Endothelial cell of umbilical vein (primary cell): ENCODE measurements around the gene PARVA. TPM values are rescaled to one million over a fixed set of nuclear protein-coding genes. Genes with fewer than 3 reads are reported as not detected.

Experiments
- BruUV-seq: library from RNA; stranded (reverse); fragments of 400-500 nt; replicated peaks from 2 replicates; lab custom pipeline; 2021; lab: Mats Ljungman, UMichigan
- CTCF ChIA-PET: fragments of 300-600, 350-600 bp; sonication (Branson Sonifier 250); formaldehyde crosslinking; loops from one replicate; lab custom pipeline; 2021; ENCODE audit warnings: antibody characterized with exemption, inconsistent platforms; lab: Charles Lee
- POLR2A ChIA-PET: fragments of 300-600, 350-600 bp; sonication (Branson Sonifier 250); formaldehyde crosslinking; loops from one replicate; lab custom pipeline; 2021; ENCODE audit warnings: antibody characterized with exemption, inconsistent platforms; lab: Charles Lee
- DNase-seq: peaks from one replicate; pipeline ENCODE4 v3.0.0-alpha.2; 2011; ENCODE audit warnings: low read depth, low spot score
- FAIRE-seq: peaks from 2 replicates; lab custom pipeline; 2011; peaks lifted over from hg19 to GRCh38; lab: Jason Lieb, UNC
- H2AFZ ChIP-seq: 2 replicates; pipeline ENCODE4 v1.6.0; 2012; ENCODE audit warnings: low read depth, low read length, control low read depth, inconsistent platforms
- H3K27ac ChIP-seq: 2 replicates; pipeline ENCODE4 v1.5.1; 2011; ENCODE audit warnings: low read depth, mild to moderate bottlenecking, control low read depth, low read length, moderate library complexity; ENCODE audit not compliant: insufficient read depth
- H3K27me3 ChIP-seq, 2 experiments: 2 replicates each; pipeline versions ENCODE4 v1.6.0 to v1.6.1; 2011; ENCODE audit warnings: low read length in 2 of 2, mixed read lengths in 1 of 2; ENCODE audit not compliant: control insufficient read depth in 2 of 2, insufficient read depth in 2 of 2
- H3K36me3 ChIP-seq, 2 experiments: 2 replicates in 1 of 2; 3 replicates in 1 of 2; pipeline ENCODE4 v1.5.1; 2011; ENCODE audit warnings: low read length in 2 of 2, mild to moderate bottlenecking in 1 of 2, moderate library complexity in 1 of 2; ENCODE audit not compliant: control insufficient read depth in 2 of 2, insufficient read depth in 2 of 2; ENCODE audit errors: extremely low read depth in 1 of 2
- H3K4me1 ChIP-seq: 3 replicates; pipeline ENCODE4 v1.5.1; 2011; ENCODE audit warnings: mild to moderate bottlenecking, low read length; ENCODE audit not compliant: control insufficient read depth, insufficient read depth; ENCODE audit errors: extremely low read depth
- H3K4me2 ChIP-seq: 2 replicates; pipeline ENCODE4 v1.6.1; 2011; ENCODE audit warnings: low read length, control low read depth, mixed read lengths; ENCODE audit not compliant: insufficient read depth
- H3K4me3 ChIP-seq, 3 experiments: fragments of 200-600 bp in 1 of 3; sonication (generic), shearing (Covaris generic) in 1 of 3; replicated peaks in 1 of 3; 2 replicates each; pipeline ENCODE4 v1.5.1; 2011 to 2016; ENCODE audit warnings: control low read depth in 3 of 3, low read length in 3 of 3, mild to moderate bottlenecking in 2 of 3, inconsistent platforms in 1 of 3, low read depth in 1 of 3, moderate library complexity in 1 of 3; ENCODE audit not compliant: insufficient read depth in 1 of 3
- H3K79me2 ChIP-seq: 2 replicates; pipeline ENCODE4 v1.6.0; 2012; ENCODE audit warnings: low read length, inconsistent platforms; ENCODE audit not compliant: control insufficient read depth, insufficient read depth
- H3K9ac ChIP-seq: replicated peaks from 2 replicates; pipeline ENCODE3; 2011; ENCODE audit warnings: low read length, control low read depth; ENCODE audit not compliant: insufficient read depth; ENCODE audit errors: extremely low read depth
- H3K9me1 ChIP-seq: replicated peaks from 3 replicates; pipeline ENCODE4 v1.6.0; 2011; ENCODE audit warnings: mild to moderate bottlenecking, low read length; ENCODE audit not compliant: control insufficient read depth, insufficient read depth; ENCODE audit errors: extremely low read depth
- H3K9me3 ChIP-seq: replicated peaks from 2 replicates; pipeline ENCODE4 v1.5.1; 2012; ENCODE audit warnings: low read length, inconsistent platforms; ENCODE audit not compliant: control insufficient read depth, insufficient read depth
- H4K20me1 ChIP-seq: replicated peaks from 2 replicates; pipeline ENCODE3; 2011; ENCODE audit warnings: mild to moderate bottlenecking, low read length; ENCODE audit not compliant: control insufficient read depth, insufficient read depth; ENCODE audit errors: extremely low read depth
- EZH2 ChIP-seq: IDR thresholded peaks from 2 replicates; pipeline ENCODE4 v1.6.1; 2012; ENCODE audit warnings: borderline replicate concordance, low read depth, mild to moderate bottlenecking, moderate library complexity, low read length, inconsistent platforms; ENCODE audit not compliant: severe bottlenecking
- FOS ChIP-seq: IDR thresholded peaks from 2 replicates; pipeline ENCODE4 v1.6.1; 2011; ENCODE audit warnings: mild to moderate bottlenecking, low read length, moderate library complexity, borderline replicate concordance; ENCODE audit not compliant: insufficient read depth
- GATA2 ChIP-seq: IDR thresholded peaks from 2 replicates; pipeline ENCODE4 v1.7.0; 2011; ENCODE audit warnings: low read depth, mild to moderate bottlenecking, moderate library complexity, mixed read lengths, low read length; ENCODE audit not compliant: insufficient read length, insufficient read depth
- JUN ChIP-seq: IDR thresholded peaks from 2 replicates; pipeline ENCODE4 v1.6.1; 2011; ENCODE audit warnings: borderline replicate concordance, low read depth; ENCODE audit not compliant: insufficient read length, insufficient read depth
- MYC ChIP-seq: IDR thresholded peaks from one replicate; pipeline ENCODE4 v1.6.1; 2011; ENCODE audit warnings: mild to moderate bottlenecking, low read depth, low read length
- POLR2A ChIP-seq: IDR thresholded peaks from 2 replicates; pipeline ENCODE4 v1.6.1; 2012; ENCODE audit warnings: low read depth, mild to moderate bottlenecking, control low read depth, low read length
- POLR2AphosphoS5 ChIP-seq: IDR thresholded peaks from 2 replicates; pipeline ENCODE4 v1.6.1; 2012; ENCODE audit warnings: low read depth, mild to moderate bottlenecking, control low read depth, low read length, moderate library complexity; ENCODE audit not compliant: insufficient read depth
- dilution Hi-C: fragments of 300-500 bp; cut with MboI; formaldehyde crosslinking; loops from one replicate; pipeline ENCODE4 v1.15.0; 2019; ENCODE audit warnings: low sequenced_read_pairs; ENCODE audit not compliant: extremely low pct_ligation_motif_present
- intact Hi-C: fragments of 100-400 bp; cut with micrococcal nuclease; formaldehyde crosslinking; loops from one replicate; pipeline ENCODE4 v1.10.0; 2022
- polyA plus RNA-seq, 4 experiments: library from polyadenylated mRNA; depleted of rRNA in 3 of 4; stranded (reverse) in 3 of 4; unstranded in 1 of 4; fragments of >200 nt; gene quantifications; 2 replicates each; pipeline versions ENCODE4 v1.2.1 to v1.2.3, GENCODE V29; 2011 to 2012; ENCODE audit warnings: missing spikeins in 1 of 4
- total RNA-seq: library from RNA; stranded (reverse); gene quantifications from 2 replicates; pipeline ENCODE4 v1.2.3, GENCODE V29; 2021
- TF ChIP-seq, protein P1 (sequence below): IDR thresholded peaks from 2 replicates; pipeline ENCODE4 v1.6.1; 2011; ENCODE audit not compliant: insufficient read depth, insufficient read length
- TF ChIP-seq, protein P2 (sequence below), 2 donors: IDR thresholded peaks; 1 replicate in 1 of 2; 2 replicates in 1 of 2; pipeline ENCODE4 v1.5.1; 2011; ENCODE audit warnings: low read length in 2 of 2, mild to moderate bottlenecking in 2 of 2, moderate library complexity in 2 of 2, control low read depth in 1 of 2, inconsistent platforms in 1 of 2, low read depth in 1 of 2; ENCODE audit not compliant: insufficient read depth in 1 of 2; ENCODE audit errors: extremely low read depth in 1 of 2

PARVA gene
- total and polyA plus RNA-seq, 2 donors (not counting 3 experiments of a cell fraction or from before 2014, with no cell fraction given) = 40.6 to 104 TPM

DNA sequence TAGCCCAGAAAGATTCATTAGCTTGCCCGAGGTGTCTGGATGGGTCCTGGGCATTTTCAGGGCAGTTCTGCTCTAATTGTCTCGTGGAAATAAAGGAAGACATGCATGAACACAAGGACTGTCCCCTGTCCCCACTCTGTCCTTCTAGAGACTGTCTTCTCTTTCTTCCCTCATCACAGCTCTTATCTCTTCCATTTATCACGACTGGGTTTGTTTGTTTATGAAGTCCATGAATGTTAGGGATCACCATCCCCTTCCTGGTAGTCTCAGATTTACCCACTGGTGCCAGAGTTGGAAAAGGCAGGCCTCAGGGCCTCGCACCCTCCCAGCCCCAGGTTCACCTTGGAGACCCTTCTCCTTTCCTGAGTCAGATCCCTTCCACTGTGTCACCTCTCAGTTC, 134.8 kb downstream of the PARVA start:
- no peaks in the 10 kb centered on the region for H4K20me1 ChIP-seq
- BruUV-seq = no TSS peak
- H3K79me2 ChIP-seq = no peaks in the 10 kb centered on the region
- no peak for DNase-seq
- H3K4me3 ChIP-seq = no peak overlapping the region
- H3K27ac ChIP-seq = no peak overlapping the region
- H3K36me3 ChIP-seq = peaks cover 0 to 7% of the 10 kb centered on the region in 2 experiments
- TF ChIP-seq POLR2A (no peak), JUN (no peak), MYC (no peak), GATA2 (no peak), POLR2AphosphoS5 (no peak), EZH2 (no peak), FOS (no peak)
- TF ChIP-seq, protein P1, sequence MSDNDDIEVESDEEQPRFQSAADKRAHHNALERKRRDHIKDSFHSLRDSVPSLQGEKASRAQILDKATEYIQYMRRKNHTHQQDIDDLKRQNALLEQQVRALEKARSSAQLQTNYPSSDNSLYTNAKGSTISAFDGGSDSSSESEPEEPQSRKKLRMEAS = no peak
- TF ChIP-seq, protein P2, sequence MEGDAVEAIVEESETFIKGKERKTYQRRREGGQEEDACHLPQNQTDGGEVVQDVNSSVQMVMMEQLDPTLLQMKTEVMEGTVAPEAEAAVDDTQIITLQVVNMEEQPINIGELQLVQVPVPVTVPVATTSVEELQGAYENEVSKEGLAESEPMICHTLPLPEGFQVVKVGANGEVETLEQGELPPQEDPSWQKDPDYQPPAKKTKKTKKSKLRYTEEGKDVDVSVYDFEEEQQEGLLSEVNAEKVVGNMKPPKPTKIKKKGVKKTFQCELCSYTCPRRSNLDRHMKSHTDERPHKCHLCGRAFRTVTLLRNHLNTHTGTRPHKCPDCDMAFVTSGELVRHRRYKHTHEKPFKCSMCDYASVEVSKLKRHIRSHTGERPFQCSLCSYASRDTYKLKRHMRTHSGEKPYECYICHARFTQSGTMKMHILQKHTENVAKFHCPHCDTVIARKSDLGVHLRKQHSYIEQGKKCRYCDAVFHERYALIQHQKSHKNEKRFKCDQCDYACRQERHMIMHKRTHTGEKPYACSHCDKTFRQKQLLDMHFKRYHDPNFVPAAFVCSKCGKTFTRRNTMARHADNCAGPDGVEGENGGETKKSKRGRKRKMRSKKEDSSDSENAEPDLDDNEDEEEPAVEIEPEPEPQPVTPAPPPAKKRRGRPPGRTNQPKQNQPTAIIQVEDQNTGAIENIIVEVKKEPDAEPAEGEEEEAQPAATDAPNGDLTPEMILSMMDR (IDR thresholded peaks at IDR 0.05; ENCODE audit: extremely low read depth in 1 of 2, insufficient read depth in 1 of 2, low read depth in 1 of 2, low read length in 2 of 2) = no peak
- dilution Hi-C loops (no loop called here), intact Hi-C loops (no loop called here)
- H3K9ac ChIP-seq = no peak overlapping the region
- H3K27me3 ChIP-seq = no peaks in the 10 kb centered on the region
- no peaks in the 10 kb centered on the region for H3K9me3 ChIP-seq
- CTCF ChIA-PET = interaction anchor here (1.0 to 1.7 kb wide), 6 partner anchors 10 to 181 kb away, joined by 3 to 4 read pairs (median 4); no protein-coding TSS in a partner anchor
- no peak overlapping the region for H3K4me2 ChIP-seq
- H2AFZ ChIP-seq = no peak overlapping the region
- POLR2A ChIA-PET = no interaction called here
- FAIRE-seq = no peak
- no peaks in the 10 kb centered on the region for H3K9me1 ChIP-seq
- peaks cover 17% of the 10 kb centered on the region for H3K4me1 ChIP-seq
